Measurements from ENCODE around the gene GNAQ.

GRCh38 chr9:77975036-77975435, 56.6 kb downstream of the GNAQ start:
- TF ChIP-seq FOXP1 (IDR thresholded peaks at IDR 0.05) = no peak
- TF ChIP-seq FOXP1 (CRISPR knock-in tag; IDR thresholded peaks at IDR 0.05) = no peak
- no peak for TF ChIP-seq RFXANK (CRISPR knock-in tag; IDR thresholded peaks at IDR 0.05)
- no peak for TF ChIP-seq ZNF496 (CRISPR knock-in tag; IDR thresholded peaks at IDR 0.05; ENCODE audit: insufficient replicate concordance)
- no peak for TF ChIP-seq ATF3 (CRISPR knock-in tag; IDR thresholded peaks at IDR 0.05)
- no peak for TF ChIP-seq FOXJ3 (CRISPR knock-in tag; IDR thresholded peaks at IDR 0.05; ENCODE audit: borderline replicate concordance)
- no peak for TF ChIP-seq ZBTB33 (CRISPR knock-in tag; IDR thresholded peaks at IDR 0.05)
- TF ChIP-seq ATF2 (CRISPR knock-in tag; IDR thresholded peaks at IDR 0.05) = no peak
- TF ChIP-seq CTCF (CRISPR knock-in tag; IDR thresholded peaks at IDR 0.05) = no peak
- no peak for TF ChIP-seq POLR2A (IDR thresholded peaks at IDR 0.05; ENCODE audit: insufficient read depth in 1 of 2, low read depth in 2 of 2, low read length in 2 of 2)

Measured in HepG2 (cell line).